Left hindlimb (tissue), 1 donor: ENCODE measurements around the gene CSNK1G2.

Experiments
- DNase-seq: peaks from one replicate; pipeline ENCODE4 v3.0.0-alpha.2; 2018

Gene CSNK1G2

DNA sequence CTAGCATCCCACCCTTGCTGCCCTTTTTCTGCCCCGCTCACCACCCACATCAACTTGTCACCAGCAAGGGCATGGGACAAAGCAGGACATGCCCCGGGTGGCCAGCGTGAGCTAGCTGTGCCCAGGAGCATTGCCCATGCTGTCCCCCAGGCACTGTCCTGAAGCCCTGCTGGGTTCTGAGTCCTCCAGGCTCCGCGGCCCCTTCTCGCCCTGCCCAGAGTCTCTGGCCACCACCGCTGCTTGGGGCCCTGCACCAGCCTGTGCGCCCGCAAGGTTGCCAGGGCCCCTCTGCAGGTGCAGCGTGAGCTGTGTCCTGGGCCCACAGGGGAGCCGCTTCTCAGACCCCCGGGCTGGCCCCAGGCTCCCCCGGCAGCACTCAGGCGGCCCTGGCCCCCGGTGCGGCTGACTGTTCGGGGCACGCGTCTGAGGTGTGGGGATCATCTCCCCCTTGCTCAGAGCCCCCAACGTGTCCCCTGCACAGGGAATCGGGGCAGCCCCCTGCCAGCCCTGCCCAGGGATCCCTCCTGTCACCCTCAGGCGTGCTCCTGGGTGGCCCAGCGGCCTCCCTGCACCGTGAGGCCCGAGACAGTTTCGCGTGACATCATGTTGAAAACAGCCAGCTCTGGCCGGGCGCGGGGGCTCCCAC, 4.1 kb downstream of the CSNK1G2 start:
- no peak for DNase-seq

DNA sequence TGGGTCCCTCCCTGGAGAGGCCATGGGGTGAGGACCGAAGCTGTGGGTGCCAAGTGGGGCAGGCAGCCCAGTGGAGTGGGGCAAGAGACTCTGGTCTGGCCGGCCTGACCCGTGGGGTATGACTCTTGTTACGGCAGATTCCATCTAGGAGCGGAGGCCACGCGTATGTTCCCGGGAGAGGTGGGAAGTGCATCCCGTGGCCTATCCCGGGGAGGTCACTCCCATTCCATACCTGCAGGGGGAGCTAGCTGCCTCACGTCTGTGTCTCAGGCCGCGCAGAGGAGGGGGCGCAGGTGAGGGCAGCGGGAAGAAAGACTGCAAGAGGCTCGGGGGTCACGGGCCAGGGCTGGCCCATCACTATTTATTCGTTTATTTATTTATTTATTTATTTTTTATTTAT, 4.9 kb downstream of the CSNK1G2 start:
- DNase-seq: no peak

DNA sequence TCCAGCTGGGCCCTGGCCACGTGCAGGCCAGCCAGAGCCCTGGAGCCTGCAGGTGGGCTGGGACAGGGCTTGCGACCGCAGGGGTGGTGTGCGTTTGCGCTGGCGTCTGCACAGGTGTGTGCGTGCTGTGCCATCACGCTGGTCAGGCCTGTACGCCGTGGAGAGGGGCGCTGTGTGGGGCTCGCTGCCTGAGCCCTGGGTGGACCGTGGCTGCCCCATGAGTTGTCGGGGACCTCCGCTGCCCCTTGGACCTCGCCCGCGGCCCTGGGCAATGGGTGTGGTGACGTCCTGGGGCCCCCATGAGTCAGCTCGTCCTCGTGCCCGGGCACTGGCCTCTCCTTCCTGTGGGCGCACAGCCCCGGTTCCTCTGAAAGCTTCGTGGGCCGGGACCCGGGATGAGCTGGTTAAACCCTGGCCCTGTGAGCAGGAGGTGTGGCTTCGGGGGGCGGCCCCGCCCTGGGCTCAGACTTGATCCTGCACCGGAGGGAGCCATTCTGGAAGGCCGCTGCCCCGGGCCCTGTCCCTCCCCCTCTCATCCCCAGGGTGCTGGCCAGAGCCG, 6.8 kb downstream of the CSNK1G2 start:
- no peak for DNase-seq

DNA sequence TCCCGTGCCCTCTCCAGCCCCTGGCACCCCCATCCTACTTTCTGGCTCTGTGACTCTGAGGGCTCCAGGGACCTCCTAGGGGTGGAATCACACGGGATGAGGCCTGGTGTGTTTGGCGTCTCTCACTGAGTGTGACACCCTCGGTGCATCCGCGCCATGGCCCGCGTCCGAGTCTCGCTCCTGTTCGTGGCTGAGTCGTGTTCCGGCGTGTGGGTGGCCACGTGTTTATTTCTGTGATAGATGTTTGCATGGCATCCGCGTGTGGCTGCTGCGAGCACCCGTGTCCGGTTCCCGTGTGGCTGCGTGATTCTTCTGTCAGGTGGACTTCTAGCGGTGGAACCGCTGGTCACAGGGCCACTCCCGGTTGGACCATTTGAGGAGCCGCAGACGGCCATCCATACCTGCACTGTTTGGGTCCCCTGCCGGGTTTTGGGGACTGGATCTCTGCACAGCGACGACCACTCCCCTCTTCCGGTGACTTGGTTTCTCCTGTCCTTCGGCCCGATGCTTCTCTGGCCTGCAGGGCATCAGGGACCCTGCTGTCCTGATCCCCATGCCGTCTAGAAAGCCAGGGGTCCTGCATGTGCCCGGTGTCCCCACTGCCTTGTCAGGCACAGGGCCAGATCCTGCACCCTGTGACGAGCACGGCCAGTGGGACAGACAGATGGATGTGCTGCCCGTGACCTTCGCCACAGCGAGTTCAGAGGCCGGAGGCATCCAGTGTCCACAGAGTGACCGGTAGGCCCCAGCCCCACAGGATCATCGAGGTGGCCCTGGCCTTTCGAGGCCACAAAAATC, 8.5 kb downstream of the CSNK1G2 start:
- DNase-seq: no peak

DNA sequence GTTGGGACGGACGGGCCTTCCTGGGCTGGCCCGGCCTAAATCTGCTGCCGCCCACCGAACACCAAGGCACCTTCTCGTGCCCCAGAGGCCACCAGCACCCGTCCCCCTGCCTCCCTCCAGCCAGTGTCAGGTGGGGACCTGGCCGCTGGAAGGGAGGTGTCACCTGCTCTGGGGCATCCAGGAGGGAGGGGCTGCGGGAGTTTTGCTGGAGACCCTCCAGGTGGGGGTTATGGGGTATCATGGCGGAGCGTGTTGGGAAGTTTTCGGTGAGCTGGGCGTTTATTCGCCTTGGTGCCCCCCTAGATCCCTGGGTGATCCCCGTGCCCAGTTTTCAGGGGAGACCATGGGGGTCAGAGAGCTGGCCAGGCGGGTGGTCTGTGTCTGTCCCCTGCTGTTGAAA, 9.7 kb downstream of the CSNK1G2 start:
- DNase-seq: no peak

DNA sequence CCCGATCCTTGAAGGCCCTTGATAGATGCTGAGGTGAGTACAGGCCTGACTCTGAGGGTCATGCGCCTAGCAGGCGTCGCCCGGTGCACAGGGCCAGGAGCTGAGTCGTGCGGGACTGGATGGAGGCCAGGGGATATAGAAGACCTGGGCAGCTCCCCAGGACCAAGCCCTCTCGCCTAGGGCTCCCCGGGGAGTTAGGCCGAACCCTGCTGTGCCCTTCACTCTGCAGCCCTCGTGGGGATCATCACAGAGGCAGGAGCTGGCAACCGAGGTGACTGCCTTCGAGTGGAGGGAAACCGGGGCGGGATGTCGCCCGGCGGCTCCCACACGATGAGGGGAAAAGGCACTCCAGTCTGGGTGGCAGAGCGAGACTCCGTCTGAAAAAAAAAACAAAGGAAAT, 11.7 kb downstream of the CSNK1G2 start:
- DNase-seq: no peak

DNA sequence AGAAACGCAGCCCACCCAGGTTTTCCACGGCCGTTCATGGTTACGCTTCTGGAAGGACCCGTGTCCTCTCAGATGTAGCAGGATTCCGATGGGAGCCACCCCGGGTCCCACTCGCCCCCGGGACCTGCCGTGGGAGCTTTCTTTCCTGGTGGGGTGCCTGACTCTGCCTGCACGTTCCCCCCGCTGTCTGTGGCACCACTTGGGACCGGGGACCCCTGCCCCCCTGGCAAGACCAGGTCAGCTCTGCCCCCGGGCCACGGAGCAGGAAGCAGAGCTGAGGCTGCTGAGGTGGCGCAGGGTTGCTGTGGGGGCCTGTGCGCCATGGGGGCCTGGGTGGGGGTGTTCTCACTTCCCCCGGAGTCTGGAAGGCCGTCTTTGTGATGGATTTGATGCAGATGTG, 12.1 kb downstream of the CSNK1G2 start:
- DNase-seq: no peak

DNA sequence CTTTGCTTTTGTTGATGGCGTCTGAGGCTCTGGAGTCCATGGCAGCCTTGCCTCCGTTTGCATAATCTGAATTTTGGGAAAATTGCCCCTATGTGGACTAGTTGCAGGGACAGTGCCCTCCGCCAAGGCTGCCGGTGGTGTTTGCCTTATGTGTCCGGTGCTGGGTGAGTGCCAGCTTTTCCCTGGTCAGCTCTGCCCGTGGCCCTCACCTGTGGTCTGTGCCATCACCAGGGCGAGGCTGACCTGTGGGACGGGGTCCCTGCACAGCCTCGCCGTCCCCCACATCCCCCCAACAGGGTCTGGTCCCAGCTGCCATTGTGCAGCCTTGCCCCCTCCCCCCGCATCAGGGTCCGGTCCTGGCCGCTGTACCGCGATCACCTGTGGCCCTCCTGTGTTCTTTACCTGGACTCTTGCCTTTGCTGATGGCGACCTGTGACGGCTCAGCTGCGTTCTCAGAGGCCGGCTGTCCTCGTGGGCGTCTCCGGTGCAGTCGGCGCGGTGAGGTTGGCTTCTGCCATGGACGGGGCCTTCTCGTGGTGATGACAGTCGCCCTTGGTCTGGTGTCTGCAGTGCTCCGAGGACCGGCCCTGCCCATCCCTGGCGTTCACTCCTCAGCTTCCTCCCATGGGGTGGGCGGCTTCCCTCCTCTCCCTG, 12.6 kb downstream of the CSNK1G2 start:
- DNase-seq: no peak

DNA sequence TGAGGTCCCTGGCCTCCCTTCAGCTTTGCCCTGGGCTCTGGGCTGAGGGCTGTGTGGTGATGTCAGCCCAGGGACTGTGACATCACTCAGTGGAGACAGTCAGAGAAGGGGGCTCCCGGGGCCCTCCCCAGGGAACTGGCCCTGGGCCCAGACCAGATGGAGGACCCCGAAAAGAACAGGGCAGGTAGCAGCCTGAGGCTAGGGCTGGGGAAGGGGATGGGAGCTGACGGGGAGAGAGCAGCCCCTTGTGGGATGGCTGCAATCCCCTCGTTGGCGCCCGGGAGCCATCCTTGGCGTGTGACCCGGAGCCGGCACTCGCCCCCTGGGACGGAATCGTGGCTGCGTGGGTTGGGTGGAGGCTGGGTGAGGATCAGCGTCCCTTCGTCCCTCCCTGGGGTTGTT, 13.6 kb downstream of the CSNK1G2 start:
- no peak for DNase-seq

DNA sequence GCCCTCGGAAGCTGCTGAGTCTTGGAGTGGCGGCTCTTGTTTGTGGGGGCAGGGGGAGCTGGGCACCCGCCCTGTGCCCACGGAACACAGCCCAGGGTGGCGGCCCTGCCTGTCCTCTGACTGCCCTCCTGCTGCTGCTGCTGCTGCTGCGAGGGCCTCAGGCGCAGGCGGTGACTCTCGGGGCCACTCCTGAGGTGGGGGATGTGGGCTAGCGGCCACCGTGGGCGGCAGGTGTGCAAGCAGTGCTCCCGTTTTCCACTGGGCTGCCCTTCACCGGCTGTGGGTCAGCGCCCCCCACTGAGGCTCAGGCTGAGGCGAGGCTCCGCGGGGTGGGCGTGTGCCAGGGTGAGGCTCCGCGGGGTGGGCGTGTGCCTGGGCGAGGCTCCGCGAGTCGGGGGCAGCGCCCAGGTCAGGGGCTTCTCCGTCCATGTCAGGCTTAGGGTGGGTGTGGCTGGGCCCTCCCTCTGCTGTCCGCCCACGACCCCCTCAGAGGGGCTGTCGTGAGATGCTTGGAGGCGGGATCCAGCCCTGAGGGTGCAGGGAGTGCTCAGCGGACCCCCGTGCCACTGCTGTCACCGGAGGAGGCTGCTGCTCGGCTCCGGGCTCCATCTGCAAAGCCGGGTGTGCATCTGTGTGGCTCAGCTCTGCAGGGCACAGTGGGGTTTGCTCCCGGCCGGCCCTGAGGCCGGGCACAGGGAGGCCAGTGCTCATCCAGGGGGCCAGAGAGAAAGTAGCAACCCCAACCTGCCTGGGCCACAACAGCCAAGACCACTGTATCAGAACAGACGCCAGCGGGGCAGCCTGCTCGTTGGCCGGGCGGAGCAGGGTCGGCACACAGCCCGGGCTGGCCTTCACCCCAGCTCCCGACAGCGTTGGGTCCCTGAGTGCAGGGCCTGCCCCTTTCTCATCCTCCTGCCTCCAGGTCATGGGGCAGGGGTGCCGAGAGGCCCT, 14.5 kb downstream of the CSNK1G2 start:
- no peak for DNase-seq

DNA sequence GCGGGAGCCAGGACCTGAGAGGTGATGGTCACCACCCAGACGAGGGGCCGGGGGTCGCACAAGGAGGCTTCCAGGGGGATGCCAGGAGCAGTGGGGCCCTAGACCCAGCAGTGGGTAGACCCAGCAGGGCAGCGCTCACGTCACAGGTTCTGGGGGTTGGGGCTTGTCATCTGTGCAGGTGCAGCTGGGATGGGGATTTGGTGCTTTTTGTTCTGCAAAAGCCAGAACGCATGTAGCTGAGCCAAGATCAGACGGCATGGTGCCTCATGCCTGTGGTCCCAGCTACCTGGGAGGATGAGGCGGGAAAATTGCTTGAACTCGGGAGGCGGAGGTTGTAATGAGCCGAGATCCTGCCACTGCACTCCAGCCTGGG, 15.1 kb downstream of the CSNK1G2 start:
- no peak for DNase-seq

DNA sequence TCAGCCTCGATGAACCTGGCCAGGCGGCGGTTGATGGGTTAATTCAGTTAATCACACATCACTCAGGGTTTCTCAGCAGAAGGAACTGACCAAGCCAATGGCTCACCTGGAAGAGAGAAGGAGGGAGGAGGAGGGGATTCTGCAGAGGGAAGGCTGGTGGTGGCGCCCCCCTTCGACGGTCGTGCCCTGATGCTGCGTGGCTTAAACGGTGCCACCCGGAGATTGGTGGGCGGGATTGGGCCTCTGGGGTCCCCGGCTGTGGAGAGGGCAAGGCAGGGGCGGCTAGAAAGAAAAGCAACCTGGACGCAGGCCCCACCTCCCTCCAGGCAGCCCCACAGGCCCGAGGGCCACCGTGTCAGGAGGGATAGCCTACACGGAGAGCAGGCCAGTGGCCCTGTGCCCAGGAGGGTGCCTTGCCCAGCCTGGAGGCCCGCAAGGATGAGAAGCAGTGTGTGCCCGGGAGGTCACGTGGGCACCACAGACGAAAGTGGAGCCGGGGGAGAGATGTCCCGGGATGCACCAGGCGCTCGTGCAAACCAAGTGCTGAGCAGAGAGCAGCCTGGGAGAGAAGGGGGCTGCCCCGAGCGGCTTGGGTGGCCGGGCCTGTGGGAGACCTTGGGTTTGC, 16.0 kb downstream of the CSNK1G2 start:
- DNase-seq: no peak

DNA sequence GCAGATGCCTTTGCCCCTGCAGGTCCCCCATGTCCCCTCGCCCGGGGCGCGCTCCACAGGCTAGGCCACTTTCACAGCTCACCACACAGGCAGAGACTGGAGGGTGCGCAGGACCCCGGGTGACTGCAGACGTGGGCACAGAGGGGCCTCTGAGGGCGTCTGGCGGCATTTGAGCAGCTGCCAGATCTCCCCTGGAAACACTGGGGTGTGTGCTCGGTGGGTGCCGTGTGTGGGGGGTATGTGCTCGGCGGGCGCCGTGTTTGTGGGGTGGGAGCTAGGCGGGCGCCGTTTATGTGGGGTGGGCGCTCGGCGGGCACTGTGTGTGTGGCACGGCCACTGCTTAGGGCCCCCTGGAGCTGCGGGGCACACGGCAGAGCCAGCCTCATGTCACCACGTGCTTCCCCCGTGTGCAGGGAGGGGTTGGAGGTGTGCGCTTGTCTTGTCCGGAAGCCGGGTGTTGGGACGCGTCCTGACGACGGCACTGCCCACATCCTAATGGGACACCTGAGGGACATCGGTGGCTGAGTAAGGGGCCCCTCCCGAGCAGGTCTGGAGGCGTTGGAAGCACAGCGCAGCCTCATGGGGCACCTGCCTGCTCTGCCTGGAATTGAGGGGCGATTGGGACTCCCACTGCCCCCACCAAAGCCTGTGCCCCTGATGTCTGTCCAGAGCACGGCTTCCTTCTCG, 16.7 kb downstream of the CSNK1G2 start:
- no peak for DNase-seq

DNA sequence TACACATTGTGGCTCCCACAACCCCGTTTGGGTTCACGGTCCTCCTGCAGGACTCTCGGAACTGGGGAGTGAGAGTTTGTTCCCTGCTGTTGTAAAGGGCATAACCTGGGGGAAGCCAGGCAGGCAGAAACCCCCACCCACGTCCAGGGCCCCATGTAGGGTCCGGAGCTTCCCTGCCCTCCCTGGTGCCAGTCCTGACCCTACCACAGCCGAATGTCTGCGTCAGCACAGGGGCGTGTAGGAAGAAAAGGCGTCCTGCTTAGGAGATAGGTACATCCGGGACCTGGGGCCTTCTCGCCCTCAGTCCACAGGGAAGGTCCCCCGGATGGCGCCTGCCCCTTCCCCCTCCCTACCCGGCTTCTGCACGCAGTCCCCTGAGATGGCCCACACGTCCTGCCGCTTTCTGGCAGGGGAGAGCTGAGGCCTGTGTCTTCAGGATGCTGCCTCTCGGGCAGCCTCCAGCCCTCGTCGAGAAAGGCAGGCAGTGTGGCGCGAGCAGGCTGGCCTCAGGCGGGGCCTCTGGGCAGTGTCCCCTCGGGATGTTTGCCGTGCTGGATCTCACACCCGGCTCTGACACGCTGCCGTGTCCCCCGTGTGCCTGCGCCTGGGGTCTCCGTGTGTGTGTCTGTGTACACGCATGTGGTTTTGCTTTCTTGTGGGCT, 19.1 kb downstream of the CSNK1G2 start:
- no peak for DNase-seq

DNA sequence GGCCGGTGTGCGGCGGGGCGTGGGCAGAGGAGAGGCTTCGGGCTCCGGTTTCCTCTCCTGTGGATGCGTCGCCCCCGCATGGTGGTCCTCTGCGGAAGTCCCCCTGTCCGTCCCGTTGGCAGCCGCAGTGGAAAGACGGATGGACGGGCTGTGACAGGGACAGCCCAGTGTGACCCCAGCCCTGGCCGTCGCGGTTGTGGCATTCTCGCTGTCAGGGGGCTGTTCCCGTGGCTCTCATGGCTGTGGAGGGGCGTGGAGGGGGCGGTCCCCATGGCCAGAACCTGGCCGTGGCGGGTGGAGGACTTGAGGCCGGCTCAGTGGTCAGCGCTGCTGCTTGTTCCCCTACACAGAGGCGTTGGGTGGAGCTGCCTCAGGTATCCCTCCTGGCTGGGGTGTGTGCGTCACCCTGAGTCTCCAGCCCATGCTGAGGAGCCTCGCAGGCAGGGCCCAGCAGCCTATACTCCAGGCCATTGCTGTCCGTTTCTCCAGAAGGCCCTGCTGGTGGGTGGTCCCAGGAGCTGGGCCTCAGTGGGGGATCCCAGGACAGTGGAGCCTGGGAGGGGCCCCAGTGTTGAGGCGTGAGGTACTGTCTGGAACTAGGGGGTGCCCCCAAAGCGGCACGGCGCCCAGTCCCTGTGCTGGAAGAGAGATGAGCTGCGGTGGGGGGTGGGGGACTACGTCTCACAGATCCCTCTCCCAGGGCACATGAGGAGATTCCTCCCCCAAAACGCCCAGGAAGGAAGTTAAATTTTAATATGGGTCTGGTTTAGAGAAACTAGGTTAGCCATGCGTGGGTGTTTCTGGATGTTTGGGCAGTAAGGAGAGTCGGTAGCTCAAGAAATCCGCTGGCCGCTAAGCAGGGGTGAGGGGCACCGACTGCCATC, 20.3 kb downstream of the CSNK1G2 start:
- DNase-seq: no peak

DNA sequence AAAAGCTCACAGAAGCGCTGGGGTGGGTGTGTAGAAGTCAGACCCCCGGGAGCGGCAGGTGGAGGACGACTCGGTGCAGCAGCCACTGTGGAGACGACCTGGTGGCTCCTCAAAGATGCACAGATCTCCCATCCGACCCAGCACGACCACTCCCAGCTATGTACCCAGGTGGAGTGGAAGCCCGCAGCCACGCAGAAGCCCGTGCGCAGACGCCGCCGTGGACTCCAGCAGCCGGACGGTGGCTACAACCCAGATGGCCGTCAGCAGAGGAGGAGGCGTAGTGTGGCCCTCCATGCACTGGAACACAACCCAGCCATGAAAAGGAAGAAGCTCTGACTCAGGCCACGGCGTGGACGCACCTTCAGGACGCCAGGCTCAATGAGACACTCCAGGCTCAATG, 21.7 kb downstream of the CSNK1G2 start:
- DNase-seq: no peak

DNA sequence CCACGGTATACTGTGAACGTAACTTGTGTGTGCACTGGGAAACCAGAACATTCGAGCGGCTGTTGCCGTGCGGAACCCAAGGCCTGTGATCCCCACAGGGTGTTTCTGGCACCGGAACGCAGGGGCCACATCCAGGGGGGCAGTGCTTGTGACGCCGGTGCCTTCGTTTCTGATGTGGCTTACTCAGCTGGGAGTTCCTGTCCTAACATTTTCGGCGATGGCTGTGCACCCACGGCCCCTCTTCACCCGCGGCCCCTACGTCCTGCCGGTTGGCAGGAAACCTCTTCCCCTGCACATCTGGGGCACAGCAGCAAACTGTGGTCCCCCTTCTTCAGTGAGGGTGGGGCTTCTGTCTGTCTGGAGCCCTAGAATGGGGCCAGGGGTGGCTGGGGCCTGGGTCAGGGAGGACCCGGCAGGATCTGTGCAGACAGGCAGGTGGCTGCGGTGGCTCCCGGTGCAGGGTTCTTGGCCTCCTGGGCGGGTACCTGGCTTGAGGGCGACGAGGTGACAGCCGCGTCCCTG, 26.2 kb downstream of the CSNK1G2 start:
- DNase-seq: no peak

DNA sequence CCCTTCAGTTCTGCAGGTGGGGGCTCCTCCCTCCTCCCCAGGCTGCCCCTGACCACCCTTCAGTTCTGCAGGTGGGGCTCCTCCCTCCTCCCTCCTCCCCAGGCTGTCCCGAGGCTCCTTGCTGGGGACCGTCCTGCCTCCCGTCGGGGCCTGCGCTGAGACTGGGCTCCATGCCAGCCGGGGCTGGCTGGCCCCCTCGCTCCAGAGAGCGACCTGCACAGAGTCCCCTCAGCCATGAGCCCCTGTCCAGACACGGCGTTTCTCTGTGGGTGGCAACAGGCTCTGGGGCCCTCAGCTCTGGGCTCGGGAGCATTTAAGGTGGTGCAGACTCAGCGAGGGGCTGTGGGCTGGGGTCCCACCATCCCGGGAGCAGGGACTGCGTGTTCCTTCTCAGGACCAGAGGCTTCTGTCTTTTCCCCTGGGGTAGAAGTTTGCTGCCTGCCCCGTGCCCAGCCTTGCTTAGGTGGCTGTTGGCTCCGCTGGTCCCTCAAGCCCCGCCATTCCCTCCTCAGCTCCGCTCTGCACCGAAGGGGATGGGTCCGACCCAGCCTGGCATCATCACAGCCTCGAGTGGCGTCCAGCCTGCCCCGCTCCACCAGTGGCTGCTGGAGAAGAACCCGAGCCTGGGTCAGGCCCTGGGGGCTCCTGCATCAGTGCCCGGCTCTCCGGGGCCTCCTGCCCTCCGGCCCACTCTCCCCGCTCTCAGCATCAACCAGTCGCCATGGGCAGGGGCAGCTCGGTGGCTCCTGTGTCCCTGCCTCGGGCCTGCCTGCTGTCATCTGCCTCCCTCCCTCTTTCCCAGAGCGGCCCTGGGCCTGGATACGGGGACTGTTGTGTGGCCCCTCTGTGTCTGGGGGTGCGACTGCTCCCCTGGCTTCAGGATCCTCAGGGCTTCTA, 27.6 kb downstream of the CSNK1G2 start:
- DNase-seq: no peak
